Myocyte (in vitro differentiated cells): ENCODE results near the gene RPE65. TPM values are rescaled to one million over a fixed set of nuclear protein-coding genes. Genes with fewer than 3 reads are reported as not detected.

Source experiments
- total RNA-seq: library from RNA; depleted of rRNA; stranded (reverse); fragments of >200 nt; gene quantifications from 2 replicates; pipeline ENCODE4 v1.2.3, GENCODE V29; 2014

Gene RPE65
- total RNA-seq, 1 donor from 2014 or later = 0.80 TPM

Other genes starting within 250 kb of the RPE65 start
- 34.7 and 46.5 TPM in 2 replicates for gene WLS, start 217.4 kb downstream of the RPE65 start, total RNA-seq
- gene DEPDC1, start 47.1 kb upstream of the RPE65 start, total RNA-seq = 1.0 and 1.6 TPM in 2 replicates